ENCODE measurements around the gene LRCH1. TPM values are rescaled to one million over a fixed set of nuclear protein-coding genes. Genes with fewer than 3 reads are reported as not detected.

Gene LRCH1
- total and polyA plus RNA-seq, 3 donors from 2014 or later, result 8.9 to 17.7 (median 16.8) TPM

DNA sequence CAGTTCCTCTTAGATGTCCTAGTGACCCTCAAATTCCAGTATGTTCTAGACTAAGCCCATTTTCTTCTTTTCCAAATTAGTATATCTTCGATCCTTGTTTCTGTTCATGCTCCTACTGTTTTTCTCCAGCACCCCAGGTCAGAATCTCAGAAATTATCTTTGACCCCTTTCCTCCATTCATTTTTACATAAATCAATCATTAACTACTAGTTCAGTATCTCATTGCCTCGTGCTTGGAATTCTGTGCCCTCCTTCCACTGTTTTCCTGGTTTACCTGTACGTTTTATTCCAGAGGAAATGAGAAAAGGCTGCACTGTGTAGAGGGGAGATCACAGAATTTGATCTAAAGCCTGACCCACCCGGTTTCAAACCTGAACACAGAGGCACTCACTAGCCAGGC, 107.9 kb downstream of the LRCH1 start:
- Histone ChIP-seq H3K27ac (no peak overlapping the region), H3K36me3 (ENCODE audit: low read depth, missing control alignments) (no peaks in the 10 kb centered on the region), H3K9me3 (no peaks in the 10 kb centered on the region), H3K4me1 (peaks cover 14% of the 10 kb centered on the region), H3K4me3 (no peak overlapping the region), H3K27me3 (no peaks in the 10 kb centered on the region)
- 84 to 87% methylated on average over 4 of the region's 4 CpGs for WGBS, 2 donors
- no peak for DNase-seq
- TF ChIP-seq POLR2A (IDR thresholded peaks at IDR 0.05), result no peak
- TF ChIP-seq, protein P1, sequence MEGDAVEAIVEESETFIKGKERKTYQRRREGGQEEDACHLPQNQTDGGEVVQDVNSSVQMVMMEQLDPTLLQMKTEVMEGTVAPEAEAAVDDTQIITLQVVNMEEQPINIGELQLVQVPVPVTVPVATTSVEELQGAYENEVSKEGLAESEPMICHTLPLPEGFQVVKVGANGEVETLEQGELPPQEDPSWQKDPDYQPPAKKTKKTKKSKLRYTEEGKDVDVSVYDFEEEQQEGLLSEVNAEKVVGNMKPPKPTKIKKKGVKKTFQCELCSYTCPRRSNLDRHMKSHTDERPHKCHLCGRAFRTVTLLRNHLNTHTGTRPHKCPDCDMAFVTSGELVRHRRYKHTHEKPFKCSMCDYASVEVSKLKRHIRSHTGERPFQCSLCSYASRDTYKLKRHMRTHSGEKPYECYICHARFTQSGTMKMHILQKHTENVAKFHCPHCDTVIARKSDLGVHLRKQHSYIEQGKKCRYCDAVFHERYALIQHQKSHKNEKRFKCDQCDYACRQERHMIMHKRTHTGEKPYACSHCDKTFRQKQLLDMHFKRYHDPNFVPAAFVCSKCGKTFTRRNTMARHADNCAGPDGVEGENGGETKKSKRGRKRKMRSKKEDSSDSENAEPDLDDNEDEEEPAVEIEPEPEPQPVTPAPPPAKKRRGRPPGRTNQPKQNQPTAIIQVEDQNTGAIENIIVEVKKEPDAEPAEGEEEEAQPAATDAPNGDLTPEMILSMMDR (IDR thresholded peaks at IDR 0.05), result no peak
- intact Hi-C loops (cut with DNase I; ENCODE audit: low total_unique reads), result no loop called here

DNA sequence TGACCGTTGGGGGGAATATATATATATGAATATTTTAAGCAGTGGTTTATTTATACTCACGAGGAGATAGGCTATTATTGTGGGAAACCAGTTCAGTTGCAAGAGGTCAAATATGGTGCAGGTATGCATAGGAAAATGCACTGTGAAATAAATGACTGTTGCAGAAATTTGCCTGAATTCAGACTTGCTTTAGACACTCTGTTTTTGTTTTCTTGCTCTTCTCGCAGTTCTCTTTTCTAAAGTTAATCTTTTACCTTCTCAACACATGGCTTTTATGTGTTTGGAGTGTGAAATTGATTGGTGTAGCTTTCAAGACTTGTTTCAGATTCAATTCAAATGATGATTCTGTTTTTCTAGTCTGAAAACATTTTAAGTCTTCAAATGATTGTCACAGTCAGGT, 109.7 kb downstream of the LRCH1 start:
- WGBS, 2 donors, result 80 to 85% methylated on average over 3 of the region's 3 CpGs
- no peaks in the 10 kb centered on the region for H3K9me3 ChIP-seq

GRCh38 chr13:46663206-46664037, 110.5 kb downstream of the LRCH1 start:
- H3K27ac ChIP-seq, result peak overlapping the region in 1 of 2 donors; percentile 19
- no peak for TF ChIP-seq POLR2A (IDR thresholded peaks at IDR 0.05)
- TF ChIP-seq, protein P1 (IDR thresholded peaks at IDR 0.05), result no peak
- H3K36me3 ChIP-seq (ENCODE audit: low read depth, missing control alignments), result no peaks in the 10 kb centered on the region
- no peaks in the 10 kb centered on the region for H3K27me3 ChIP-seq
- H3K4me1 ChIP-seq, result peaks cover 14% of the 10 kb centered on the region
- 43% methylated on average over 3 of the region's 3 CpGs for WGBS, 2 donors
- no peak for DNase-seq
- no peaks in the 10 kb centered on the region for H3K9me3 ChIP-seq
- H3K4me3 ChIP-seq, result no peak overlapping the region
- intact Hi-C loops (cut with DNase I; ENCODE audit: low total_unique reads), result no loop called here

More for the DNA sequence above, 109.7 kb downstream of the LRCH1 start:
- intact Hi-C loops (cut with DNase I; ENCODE audit: low total_unique reads), result no loop called here
- TF ChIP-seq, protein P1 (IDR thresholded peaks at IDR 0.05), result no peak
- TF ChIP-seq POLR2A (IDR thresholded peaks at IDR 0.05), result no peak
- H3K36me3 ChIP-seq (ENCODE audit: low read depth, missing control alignments), result no peaks in the 10 kb centered on the region
- no peak for DNase-seq
- H3K27me3 ChIP-seq, result no peaks in the 10 kb centered on the region
- peaks cover 14% of the 10 kb centered on the region for H3K4me1 ChIP-seq
- no peak overlapping the region for H3K4me3 ChIP-seq
- no peak overlapping the region for H3K27ac ChIP-seq

GRCh38 chr13:46664195-46664594, 111.2 kb downstream of the LRCH1 start:
- TF ChIP-seq, protein P1 (IDR thresholded peaks at IDR 0.05), result no peak
- no peak for TF ChIP-seq POLR2A (IDR thresholded peaks at IDR 0.05)
- H3K4me3 ChIP-seq, result no peak overlapping the region
- 96 to 98% methylated on average over 3 of the region's 3 CpGs for WGBS, 2 donors
- intact Hi-C loops (cut with DNase I; ENCODE audit: low total_unique reads), result no loop called here
- H3K9me3 ChIP-seq, result no peaks in the 10 kb centered on the region
- H3K27ac ChIP-seq, result no peak overlapping the region
- peaks cover 17% of the 10 kb centered on the region for H3K4me1 ChIP-seq
- H3K36me3 ChIP-seq (ENCODE audit: low read depth, missing control alignments), result no peaks in the 10 kb centered on the region
- H3K27me3 ChIP-seq, result no peaks in the 10 kb centered on the region
- DNase-seq, result no peak

DNA sequence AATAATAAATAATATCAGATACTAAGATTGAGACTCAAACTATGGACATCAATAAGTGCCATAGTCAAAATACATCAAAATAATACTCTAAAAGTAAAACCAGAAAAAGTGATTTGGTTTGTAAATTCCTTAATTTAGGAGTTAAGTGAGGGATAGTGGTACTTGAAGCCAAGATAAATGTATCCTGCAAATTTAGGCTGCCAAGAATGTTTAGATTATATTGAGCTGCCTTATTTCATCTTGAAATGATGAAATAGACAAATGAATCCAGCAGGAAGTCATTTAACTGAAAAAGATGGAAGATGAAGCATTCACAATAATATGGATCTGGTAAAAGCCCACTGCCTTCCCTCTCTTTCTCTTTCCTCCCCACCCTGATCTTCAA, 112.3 kb downstream of the LRCH1 start:
- H3K27me3 ChIP-seq, result no peaks in the 10 kb centered on the region
- peaks cover 19% of the 10 kb centered on the region for H3K4me1 ChIP-seq
- peak overlapping the region; percentile 8 to 34 for H3K27ac ChIP-seq
- no peaks in the 10 kb centered on the region for H3K36me3 ChIP-seq (ENCODE audit: low read depth, missing control alignments)
- TF ChIP-seq POLR2A (IDR thresholded peaks at IDR 0.05), result no peak
- TF ChIP-seq, protein P1 (IDR thresholded peaks at IDR 0.05), result no peak
- DNase-seq, result no peak
- no peak overlapping the region for H3K4me3 ChIP-seq
- H3K9me3 ChIP-seq, result no peaks in the 10 kb centered on the region
- intact Hi-C loops (cut with DNase I; ENCODE audit: low total_unique reads), result no loop called here
